Activated T-cell treated with anti-CD3 and anti-CD28 coated beads, Interleukin-2, amount 50 U/mL, for 4 hours (primary cell): ENCODE measurements around the gene ELL2. TPM values are rescaled to one million over a fixed set of nuclear protein-coding genes. Genes with fewer than 3 reads are reported as not detected.

ENCODE experiments used
- ATAC-seq, 2 donors: fragments of 200-7000 bp; cut with Tn5 transposase; one replicate each; pipeline ENCODE4 v1.10.0; 2021
- DNase-seq: peaks from one replicate; pipeline ENCODE4 v3.0.0-alpha.2; 2020
- H3K27me3 Mint-ChIP-seq: one replicate; pipeline ENCODE4 v1.8.0; 2021; ENCODE audit warnings: low read depth, mixed read lengths
- H3K36me3 Mint-ChIP-seq: one replicate; pipeline ENCODE4 v1.8.0; 2022; ENCODE audit warnings: mixed read lengths; ENCODE audit not compliant: insufficient read depth
- H3K4me1 Mint-ChIP-seq: one replicate; pipeline ENCODE4 v1.8.0; 2021; ENCODE audit warnings: low read depth, mixed read lengths
- H3K4me3 Mint-ChIP-seq: one replicate; pipeline ENCODE4 v1.8.0; 2021; ENCODE audit warnings: mild to moderate bottlenecking, moderate library complexity, mixed read lengths
- H3K9me3 Mint-ChIP-seq: one replicate; pipeline ENCODE4 v1.8.0; 2021; ENCODE audit warnings: mixed read lengths
- total RNA-seq, 3 donors: library from RNA; stranded (reverse); gene quantifications; one replicate each; pipeline ENCODE4 v1.2.1, GENCODE V29; 2021

ELL2 gene
- total RNA-seq = 100 to 1,000 TPM in 1 of 3 donors, 10 to 100 TPM in 2; 69.7 to 103 (median 87.0) TPM

- Mint-ChIP-seq H3K4me3 (peak within 1 kb of the TSS; percentile 97), H3K9me3 (no peaks in the 10 kb centered on the region), H3K4me1 (peaks cover 55% of the 10 kb centered on the region), H3K27me3 (peaks cover under 1% of the 10 kb centered on the region), H3K36me3 (peaks cover 15% of the 10 kb centered on the region)
- peak; percentile 95 for DNase-seq
- ATAC-seq = peak; percentile 87
Measured at GRCh38 chr5:95961617-95962474, at the start of gene ELL2. Gene ELL2 (minus strand): TSS chr5:95961851. CDS start chr5:95961721, 130 bp downstream.

- DNase-seq (no peak), ATAC-seq (no peak)
- no peaks in the 10 kb centered on the region for H3K27me3 Mint-ChIP-seq
- H3K36me3 Mint-ChIP-seq = no peaks in the 10 kb centered on the region
- H3K4me1 Mint-ChIP-seq = no peaks in the 10 kb centered on the region
- peaks cover 5% of the 10 kb centered on the region for H3K9me3 Mint-ChIP-seq
- no peak overlapping the region for H3K4me3 Mint-ChIP-seq
Measured at GRCh38 chr5:96008987-96009647, 47.5 kb upstream of the ELL2 start.

GRCh38 chr5:96008487-96008886, 46.8 kb upstream of the ELL2 start:
- no peaks in the 10 kb centered on the region for H3K27me3 Mint-ChIP-seq
- H3K9me3 Mint-ChIP-seq = peaks cover 5% of the 10 kb centered on the region
- no peaks in the 10 kb centered on the region for H3K4me1 Mint-ChIP-seq
- no peak for DNase-seq
- no peak for ATAC-seq
- no peak overlapping the region for H3K4me3 Mint-ChIP-seq
- no peaks in the 10 kb centered on the region for H3K36me3 Mint-ChIP-seq

GRCh38 chr5:96007051-96007450, 45.4 kb upstream of the ELL2 start:
- Mint-ChIP-seq H3K4me3 (no peak overlapping the region), H3K36me3 (no peaks in the 10 kb centered on the region), H3K27me3 (no peaks in the 10 kb centered on the region), H3K9me3 (peaks cover 3% of the 10 kb centered on the region), H3K4me1 (no peaks in the 10 kb centered on the region)
- no peak for DNase-seq
- no peak for ATAC-seq

- peaks cover 3% of the 10 kb centered on the region for H3K9me3 Mint-ChIP-seq
- no peaks in the 10 kb centered on the region for H3K36me3 Mint-ChIP-seq
- DNase-seq = no peak
- H3K4me3 Mint-ChIP-seq = no peak overlapping the region
- no peaks in the 10 kb centered on the region for H3K27me3 Mint-ChIP-seq
- ATAC-seq = no peak
- no peaks in the 10 kb centered on the region for H3K4me1 Mint-ChIP-seq
Measured at GRCh38 chr5:96006291-96006690, 44.6 kb upstream of the ELL2 start.

- Mint-ChIP-seq H3K4me3 (no peak overlapping the region), H3K36me3 (no peaks in the 10 kb centered on the region), H3K4me1 (no peaks in the 10 kb centered on the region), H3K9me3 (peaks cover 3% of the 10 kb centered on the region), H3K27me3 (peaks cover 3% of the 10 kb centered on the region)
- DNase-seq (no peak), ATAC-seq (no peak)
Measured at GRCh38 chr5:96004754-96005153, 43.1 kb upstream of the ELL2 start.

- no peaks in the 10 kb centered on the region for H3K36me3 Mint-ChIP-seq
- DNase-seq (no peak), ATAC-seq (no peak)
- H3K4me3 Mint-ChIP-seq = no peak overlapping the region
- H3K9me3 Mint-ChIP-seq = peaks cover 2% of the 10 kb centered on the region
- H3K27me3 Mint-ChIP-seq = peaks cover 3% of the 10 kb centered on the region
- no peaks in the 10 kb centered on the region for H3K4me1 Mint-ChIP-seq
Measured at GRCh38 chr5:96004087-96004486, 42.4 kb upstream of the ELL2 start.

GRCh38 chr5:96001262-96001661, 39.6 kb upstream of the ELL2 start:
- no peaks in the 10 kb centered on the region for H3K9me3 Mint-ChIP-seq
- no peak overlapping the region for H3K4me3 Mint-ChIP-seq
- DNase-seq (no peak), ATAC-seq (no peak)
- H3K27me3 Mint-ChIP-seq = peaks cover 6% of the 10 kb centered on the region
- no peaks in the 10 kb centered on the region for H3K4me1 Mint-ChIP-seq
- no peaks in the 10 kb centered on the region for H3K36me3 Mint-ChIP-seq

GRCh38 chr5:96000308-96000707, 38.7 kb upstream of the ELL2 start:
- Mint-ChIP-seq H3K36me3 (no peaks in the 10 kb centered on the region), H3K4me1 (no peaks in the 10 kb centered on the region), H3K27me3 (peaks cover 6% of the 10 kb centered on the region), H3K4me3 (no peak overlapping the region), H3K9me3 (no peaks in the 10 kb centered on the region)
- DNase-seq (no peak), ATAC-seq (no peak)

- H3K4me3 Mint-ChIP-seq = no peak overlapping the region
- ATAC-seq = no peak
- peaks cover 8% of the 10 kb centered on the region for H3K27me3 Mint-ChIP-seq
- no peaks in the 10 kb centered on the region for H3K36me3 Mint-ChIP-seq
- H3K4me1 Mint-ChIP-seq = no peaks in the 10 kb centered on the region
- no peaks in the 10 kb centered on the region for H3K9me3 Mint-ChIP-seq
- no peak for DNase-seq
Measured at GRCh38 chr5:95996904-95997723, 35.5 kb upstream of the ELL2 start.

GRCh38 chr5:95995962-95996489, 34.4 kb upstream of the ELL2 start:
- DNase-seq (no peak), ATAC-seq (no peak)
- Mint-ChIP-seq H3K4me1 (no peaks in the 10 kb centered on the region), H3K27me3 (peaks cover 9% of the 10 kb centered on the region), H3K9me3 (no peaks in the 10 kb centered on the region), H3K36me3 (no peaks in the 10 kb centered on the region), H3K4me3 (no peak overlapping the region)

- no peak overlapping the region for H3K4me3 Mint-ChIP-seq
- no peaks in the 10 kb centered on the region for H3K9me3 Mint-ChIP-seq
- peaks cover 3% of the 10 kb centered on the region for H3K27me3 Mint-ChIP-seq
- H3K36me3 Mint-ChIP-seq = no peaks in the 10 kb centered on the region
- no peak for DNase-seq
- H3K4me1 Mint-ChIP-seq = no peaks in the 10 kb centered on the region
- ATAC-seq = no peak
Measured at GRCh38 chr5:95993776-95994175, 32.1 kb upstream of the ELL2 start.

GRCh38 chr5:95993266-95993665, 31.6 kb upstream of the ELL2 start:
- peaks cover 3% of the 10 kb centered on the region for H3K27me3 Mint-ChIP-seq
- H3K4me3 Mint-ChIP-seq = no peak overlapping the region
- H3K4me1 Mint-ChIP-seq = no peaks in the 10 kb centered on the region
- DNase-seq (no peak), ATAC-seq (no peak)
- H3K36me3 Mint-ChIP-seq = no peaks in the 10 kb centered on the region
- no peaks in the 10 kb centered on the region for H3K9me3 Mint-ChIP-seq
